IMR-90 (cell line): ENCODE results near the gene UBASH3A. TPM values are rescaled to one million over a fixed set of nuclear protein-coding genes. Genes with fewer than 3 reads are reported as not detected.

Source experiments
- ATAC-seq: fragments of 200-7000 bp; cut with Tn5 transposase; 2 replicates; pipeline ENCODE4 v1.9.1; 2020; ENCODE audit warnings: low read depth, mild to moderate bottlenecking, moderate library complexity
- BruUV-seq: library from RNA; stranded (reverse); fragments of 400-500 nt; replicated peaks from 2 replicates; lab custom pipeline; 2021; lab: Mats Ljungman, UMichigan
- CTCF ChIA-PET: fragments of 300-600 bp; formaldehyde crosslinking; extraction: SDS; loops from one replicate; lab custom pipeline; 2021; ENCODE audit warnings: antibody characterized with exemption; lab: Yijun Ruan, JAX
- POLR2A ChIA-PET: fragments of 300-600 bp; sonication (Branson Sonifier 250); formaldehyde crosslinking; loops from one replicate; lab custom pipeline; 2022; ENCODE audit warnings: antibody characterized with exemption; ENCODE audit not compliant: unreplicated experiment; lab: Charles Lee
- DNase-seq: peaks from one replicate; pipeline ENCODE4 v3.0.0; 2013
- H2AFZ ChIP-seq: replicated peaks from 2 replicates; pipeline ENCODE3; 2013; ENCODE audit warnings: low read length, mild to moderate bottlenecking; ENCODE audit not compliant: poor library complexity
- H2AK5ac ChIP-seq: 2 replicates; pipeline ENCODE4 v1.6.1; 2013; ENCODE audit warnings: low read depth, low read length, inconsistent platforms
- H2AK9ac ChIP-seq: replicated peaks from 2 replicates; pipeline ENCODE3; 2013; ENCODE audit warnings: mild to moderate bottlenecking, low read depth, low read length, moderate library complexity; ENCODE audit not compliant: poor library complexity
- H2BK120ac ChIP-seq: 2 replicates; pipeline ENCODE4 v1.6.1; 2013; ENCODE audit warnings: low read depth, low read length, inconsistent platforms
- H2BK15ac ChIP-seq: 3 replicates; pipeline ENCODE4 v1.6.1; 2013; ENCODE audit warnings: low read depth, low read length, inconsistent platforms
- H2BK20ac ChIP-seq: 2 replicates; pipeline ENCODE4 v1.6.1; 2013; ENCODE audit warnings: low read depth, mild to moderate bottlenecking, inconsistent platforms, low read length, moderate library complexity
- H2BK5ac ChIP-seq: 2 replicates; pipeline ENCODE4 v1.6.1; 2013; ENCODE audit warnings: mild to moderate bottlenecking, low read depth, low read length, inconsistent platforms; ENCODE audit not compliant: poor library complexity, severe bottlenecking
- H3K14ac ChIP-seq: replicated peaks from 2 replicates; pipeline ENCODE4 v1.6.1; 2013; ENCODE audit warnings: low read depth, low read length, inconsistent platforms
- H3K18ac ChIP-seq: 2 replicates; pipeline ENCODE4 v1.6.1; 2013; ENCODE audit warnings: low read depth, low read length, control low read depth
- H3K23ac ChIP-seq: 2 replicates; pipeline ENCODE4 v1.6.1; 2013; ENCODE audit warnings: low read depth, low read length, inconsistent platforms
- H3K27ac ChIP-seq: 2 replicates; pipeline ENCODE4 v1.5.1; 2013; ENCODE audit warnings: mild to moderate bottlenecking, control low read depth, low read length; ENCODE audit not compliant: insufficient read depth
- H3K27me3 ChIP-seq: 2 replicates; pipeline ENCODE4 v1.6.1; 2013; ENCODE audit warnings: low read length; ENCODE audit not compliant: control insufficient read depth, insufficient read depth
- H3K36me3 ChIP-seq: 2 replicates; pipeline ENCODE4 v1.6.1; 2013; ENCODE audit warnings: low read length, mixed read lengths; ENCODE audit not compliant: control insufficient read depth, insufficient read depth
- H3K4ac ChIP-seq: 2 replicates; pipeline ENCODE4 v1.6.1; 2013; ENCODE audit warnings: low read depth, low read length, inconsistent platforms
- H3K4me1 ChIP-seq: 2 replicates; pipeline ENCODE4 v1.6.1; 2013; ENCODE audit warnings: low read length, mixed read lengths; ENCODE audit not compliant: control insufficient read depth, insufficient read depth
- H3K4me2 ChIP-seq: 2 replicates; pipeline ENCODE4 v1.6.1; 2013; ENCODE audit warnings: low read depth, mild to moderate bottlenecking, control low read depth, low read length, moderate library complexity
- H3K4me3 ChIP-seq: 2 replicates; pipeline ENCODE4 v1.5.1; 2013; ENCODE audit warnings: low read depth, mild to moderate bottlenecking, control low read depth, low read length, moderate library complexity; ENCODE audit not compliant: insufficient read depth
- H3K56ac ChIP-seq: 2 replicates; pipeline ENCODE4 v1.6.1; 2013; ENCODE audit warnings: low read length, inconsistent platforms; ENCODE audit not compliant: insufficient read depth; ENCODE audit errors: extremely low read depth
- H3K79me1 ChIP-seq, 2 experiments: 2 replicates each; pipeline ENCODE4 v1.6.1; 2013; ENCODE audit warnings: low read length in 2 of 2, inconsistent platforms in 1 of 2, low read depth in 1 of 2
- H3K9ac ChIP-seq: 2 replicates; pipeline ENCODE4 v1.6.1; 2013; ENCODE audit warnings: low read depth, low read length, control low read depth
- H3K9me1 ChIP-seq: 2 replicates; pipeline ENCODE4 v1.6.1; 2013; ENCODE audit warnings: low read length, inconsistent platforms; ENCODE audit not compliant: insufficient read depth
- H3K9me3 ChIP-seq: 2 replicates; pipeline ENCODE4 v1.6.1; 2013; ENCODE audit warnings: low read length; ENCODE audit not compliant: control insufficient read depth, insufficient read depth
- H4K20me1 ChIP-seq: 2 replicates; pipeline ENCODE4 v1.6.1; 2013; ENCODE audit warnings: low read length, inconsistent platforms; ENCODE audit not compliant: insufficient read depth
- H4K5ac ChIP-seq: 2 replicates; pipeline ENCODE4 v1.6.1; 2013; ENCODE audit warnings: mild to moderate bottlenecking, low read depth, low read length, control low read depth
- H4K8ac ChIP-seq, 2 experiments: 2 replicates each; pipeline ENCODE4 v1.6.1; 2013; ENCODE audit warnings: low read depth in 2 of 2, low read length in 2 of 2, control low read depth in 1 of 2, inconsistent platforms in 1 of 2
- H4K91ac ChIP-seq: 2 replicates; pipeline ENCODE4 v1.6.1; 2013; ENCODE audit warnings: low read depth, low read length, inconsistent platforms; ENCODE audit not compliant: insufficient read depth
- BHLHE40 ChIP-seq: fragments of 150-350 bp; IDR thresholded peaks from 2 replicates; pipeline ENCODE4 v1.6.1; 2016; ENCODE audit warnings: mild to moderate bottlenecking, low read depth, low read length
- CEBPB ChIP-seq: IDR thresholded peaks from 2 replicates; pipeline ENCODE4 v1.6.1; 2012; ENCODE audit warnings: low read depth, low read length, improper control_type of control experiment
- CHD1 ChIP-seq: IDR thresholded peaks from 2 replicates; pipeline ENCODE4 v1.6.1; 2012; ENCODE audit warnings: low read depth, low read length, improper control_type of control experiment
- MAFK ChIP-seq: IDR thresholded peaks from 2 replicates; pipeline ENCODE4 v1.6.1; 2012; ENCODE audit warnings: low read depth, low read length, improper control_type of control experiment
- MAZ ChIP-seq: IDR thresholded peaks from 2 replicates; pipeline ENCODE4 v1.6.1; 2012; ENCODE audit warnings: low read depth, mild to moderate bottlenecking, low read length, improper control_type of control experiment, moderate library complexity, borderline replicate concordance
- MXI1 ChIP-seq: IDR thresholded peaks from 2 replicates; pipeline ENCODE4 v1.6.1; 2012; ENCODE audit warnings: low read depth, mild to moderate bottlenecking, low read length, moderate library complexity, borderline replicate concordance
- NFE2L2 ChIP-seq: fragments of 150-350 bp; IDR thresholded peaks from 2 replicates; pipeline ENCODE4 v1.6.1; 2016; ENCODE audit warnings: low read depth, mild to moderate bottlenecking, low read length
- POLR2A ChIP-seq: IDR thresholded peaks from 2 replicates; pipeline ENCODE4 v1.6.1; 2012; ENCODE audit warnings: mild to moderate bottlenecking, low read depth, low read length
- RCOR1 ChIP-seq: IDR thresholded peaks from 2 replicates; pipeline ENCODE4 v1.6.1; 2012; ENCODE audit warnings: mild to moderate bottlenecking, low read length, improper control_type of control experiment; ENCODE audit not compliant: insufficient replicate concordance
- RFX5 ChIP-seq: IDR thresholded peaks from 2 replicates; pipeline ENCODE4 v1.8.0; 2012; ENCODE audit warnings: low read depth, mild to moderate bottlenecking, low read length, moderate library complexity
- SMC3 ChIP-seq: fragments of 150-350 bp; IDR thresholded peaks from 2 replicates; pipeline ENCODE4 v1.6.1; 2016; ENCODE audit warnings: low read depth, mild to moderate bottlenecking, antibody characterized with exemption, low read length, moderate library complexity
- WGBS, 2 experiments: methylation state at CpG; one replicate each; pipeline versions ENCODE4 v1.1.5 to v1.1.7; 2013; ENCODE audit warnings: missing lambda C conversion rate in 2 of 2; ENCODE audit not compliant: insufficient read length in 1 of 2; ENCODE audit errors: extremely low coverage in 2 of 2; 5-methylcytosine and 5-hydroxymethylcytosine counted together
- dilution Hi-C: fragments of 300-500 bp; cut with HindIII; formaldehyde crosslinking; loops from one replicate; pipeline ENCODE4 v1.14.3; 2018; ENCODE audit warnings: low sequenced_read_pairs; ENCODE audit not compliant: unreplicated experiment
- in situ Hi-C: fragments of 300-500 bp; cut with MboI; formaldehyde crosslinking; loops from 3 replicates; pipeline ENCODE4 v1.14.3; 2019; ENCODE audit warnings: low sequenced_read_pairs, inconsistent platforms, mixed read lengths
- intact Hi-C: fragments of 100-400 bp; cut with micrococcal nuclease; formaldehyde crosslinking; loops from 2 replicates; pipeline ENCODE4 v1.10.0; 2022
- polyA plus RNA-seq, 3 experiments: library from polyadenylated mRNA; depleted of rRNA; stranded (reverse); fragments of >200 nt; gene quantifications; 2 replicates each; pipeline ENCODE4 v1.2.3, GENCODE V29; 2012; ENCODE audit warnings: low replicate concordance in 1 of 3
- total RNA-seq: library from RNA; depleted of rRNA; stranded (reverse); fragments of >200 nt; gene quantifications from 2 replicates; pipeline ENCODE4 v1.2.3, GENCODE V29; 2012
- TF ChIP-seq, protein P1 (sequence below): conservative IDR thresholded peaks from 2 replicates; pipeline ENCODE4 v1.5.1; 2012; ENCODE audit warnings: mild to moderate bottlenecking, low read depth, low read length, improper control_type of control experiment
- TF ChIP-seq, protein P2 (sequence below): fragments of 150-350 bp; IDR thresholded peaks from 2 replicates; pipeline ENCODE4 v1.6.1; 2016; ENCODE audit warnings: low read depth, mild to moderate bottlenecking, low read length, moderate library complexity, borderline replicate concordance
- TF ChIP-seq, protein P3 (sequence below): fragments of 150-350 bp; IDR thresholded peaks from 2 replicates; pipeline ENCODE4 v1.6.1; 2017; ENCODE audit warnings: mild to moderate bottlenecking, antibody characterized with exemption, low read length, low read depth

UBASH3A gene
- total and polyA plus RNA-seq, 2 of the 4 experiments (the other 2 are of a cell fraction) = not detected

DNA sequence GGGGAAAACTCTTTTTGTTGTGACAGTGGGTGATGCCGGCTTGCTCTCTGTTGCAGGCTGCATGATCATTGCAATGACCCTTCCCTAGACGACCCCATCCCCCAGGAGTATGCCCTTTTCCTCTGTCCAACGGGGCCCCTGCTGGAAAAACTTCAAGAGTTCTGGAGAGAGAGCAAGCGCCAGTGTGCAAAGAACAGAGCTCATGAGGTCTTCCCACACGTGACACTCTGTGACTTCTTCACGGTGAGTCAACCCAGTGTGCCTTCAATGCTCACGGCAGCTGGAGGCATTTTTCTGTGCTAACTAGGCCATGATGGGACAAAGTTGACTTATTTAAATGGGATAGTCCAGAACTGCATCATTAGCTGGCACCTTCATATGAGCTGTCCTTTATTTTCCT is 5.7 kb downstream of the UBASH3A start:
- H4K8ac ChIP-seq = no peak overlapping the region
- H3K27ac ChIP-seq = no peak overlapping the region
- ChIA-PET POLR2A (no interaction called here), CTCF (no interaction called here)
- no peak overlapping the region for H3K4me2 ChIP-seq
- no peak overlapping the region for H2BK15ac ChIP-seq
- in situ Hi-C loops = no loop called here
- no peaks in the 10 kb centered on the region for H4K20me1 ChIP-seq
- H3K9me3 ChIP-seq = no peaks in the 10 kb centered on the region
- no peak overlapping the region for H3K4me3 ChIP-seq
- H2BK120ac ChIP-seq = no peak overlapping the region
- ATAC-seq (no peak), DNase-seq (no peak)
- no TSS peak for BruUV-seq
- H3K14ac ChIP-seq = no peak overlapping the region
- no peak overlapping the region for H3K56ac ChIP-seq
- TF ChIP-seq RFX5 = no peak
- TF ChIP-seq MAZ = no peak
- TF ChIP-seq, protein P1, sequence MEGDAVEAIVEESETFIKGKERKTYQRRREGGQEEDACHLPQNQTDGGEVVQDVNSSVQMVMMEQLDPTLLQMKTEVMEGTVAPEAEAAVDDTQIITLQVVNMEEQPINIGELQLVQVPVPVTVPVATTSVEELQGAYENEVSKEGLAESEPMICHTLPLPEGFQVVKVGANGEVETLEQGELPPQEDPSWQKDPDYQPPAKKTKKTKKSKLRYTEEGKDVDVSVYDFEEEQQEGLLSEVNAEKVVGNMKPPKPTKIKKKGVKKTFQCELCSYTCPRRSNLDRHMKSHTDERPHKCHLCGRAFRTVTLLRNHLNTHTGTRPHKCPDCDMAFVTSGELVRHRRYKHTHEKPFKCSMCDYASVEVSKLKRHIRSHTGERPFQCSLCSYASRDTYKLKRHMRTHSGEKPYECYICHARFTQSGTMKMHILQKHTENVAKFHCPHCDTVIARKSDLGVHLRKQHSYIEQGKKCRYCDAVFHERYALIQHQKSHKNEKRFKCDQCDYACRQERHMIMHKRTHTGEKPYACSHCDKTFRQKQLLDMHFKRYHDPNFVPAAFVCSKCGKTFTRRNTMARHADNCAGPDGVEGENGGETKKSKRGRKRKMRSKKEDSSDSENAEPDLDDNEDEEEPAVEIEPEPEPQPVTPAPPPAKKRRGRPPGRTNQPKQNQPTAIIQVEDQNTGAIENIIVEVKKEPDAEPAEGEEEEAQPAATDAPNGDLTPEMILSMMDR = no peak
- no peak for TF ChIP-seq POLR2A
- no peak for TF ChIP-seq SMC3
- TF ChIP-seq, protein P2, sequence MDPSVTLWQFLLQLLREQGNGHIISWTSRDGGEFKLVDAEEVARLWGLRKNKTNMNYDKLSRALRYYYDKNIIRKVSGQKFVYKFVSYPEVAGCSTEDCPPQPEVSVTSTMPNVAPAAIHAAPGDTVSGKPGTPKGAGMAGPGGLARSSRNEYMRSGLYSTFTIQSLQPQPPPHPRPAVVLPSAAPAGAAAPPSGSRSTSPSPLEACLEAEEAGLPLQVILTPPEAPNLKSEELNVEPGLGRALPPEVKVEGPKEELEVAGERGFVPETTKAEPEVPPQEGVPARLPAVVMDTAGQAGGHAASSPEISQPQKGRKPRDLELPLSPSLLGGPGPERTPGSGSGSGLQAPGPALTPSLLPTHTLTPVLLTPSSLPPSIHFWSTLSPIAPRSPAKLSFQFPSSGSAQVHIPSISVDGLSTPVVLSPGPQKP = no peak
- no peak for TF ChIP-seq NFE2L2
- no peak for TF ChIP-seq CEBPB
- no peak for TF ChIP-seq MXI1
- TF ChIP-seq MAFK = no peak
- no peak for TF ChIP-seq BHLHE40
- no peak for TF ChIP-seq CHD1
- TF ChIP-seq RCOR1 = no peak
- TF ChIP-seq, protein P3, sequence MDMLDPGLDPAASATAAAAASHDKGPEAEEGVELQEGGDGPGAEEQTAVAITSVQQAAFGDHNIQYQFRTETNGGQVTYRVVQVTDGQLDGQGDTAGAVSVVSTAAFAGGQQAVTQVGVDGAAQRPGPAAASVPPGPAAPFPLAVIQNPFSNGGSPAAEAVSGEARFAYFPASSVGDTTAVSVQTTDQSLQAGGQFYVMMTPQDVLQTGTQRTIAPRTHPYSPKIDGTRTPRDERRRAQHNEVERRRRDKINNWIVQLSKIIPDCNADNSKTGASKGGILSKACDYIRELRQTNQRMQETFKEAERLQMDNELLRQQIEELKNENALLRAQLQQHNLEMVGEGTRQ = no peak
- H3K27me3 ChIP-seq = peaks cover 20% of the 10 kb centered on the region; the same call in 1 of the 2 replicates
- no peak overlapping the region for H3K18ac ChIP-seq
- no CpG with 5 or more reads among the region's 7 CpGs for WGBS, 2 experiments
- H2AFZ ChIP-seq = no peak overlapping the region
- no peak overlapping the region for H4K5ac ChIP-seq
- H4K91ac ChIP-seq = no peak overlapping the region
- H3K36me3 ChIP-seq = no peaks in the 10 kb centered on the region
- no peaks in the 10 kb centered on the region for H3K9me1 ChIP-seq
- no peak overlapping the region for H2AK9ac ChIP-seq
- intact Hi-C loops = no loop called here
- H2BK20ac ChIP-seq = no peak overlapping the region
- no peaks in the 10 kb centered on the region for H3K4me1 ChIP-seq
- no peak overlapping the region for H2AK5ac ChIP-seq
- no peak overlapping the region for H2BK5ac ChIP-seq
- H3K9ac ChIP-seq = no peak overlapping the region
- dilution Hi-C loops = no loop called here
- H3K79me1 ChIP-seq = no peaks in the 10 kb centered on the region
- H3K4ac ChIP-seq = no peak overlapping the region
- H3K23ac ChIP-seq = no peak overlapping the region
